Esophagus muscularis mucosa (tissue), 4 donors: ENCODE results near the gene TPSG1. TPM values are rescaled to one million over a fixed set of nuclear protein-coding genes. Genes with fewer than 3 reads are reported as not detected.

Source experiments
- DNase-seq: peaks from one replicate; pipeline ENCODE4 v3.0.0-alpha.2; 2017; ENCODE audit errors: extremely low spot score
- H3K27ac ChIP-seq, 4 donors: fragments of 200-600 bp; sonication (generic); replicated peaks in 1 of 4; 1 replicate in 3 of 4; 2 replicates in 1 of 4; pipeline ENCODE4 v1.5.1; 2016 to 2019; ENCODE audit warnings: mild to moderate bottlenecking in 1 of 4
- H3K27me3 ChIP-seq, 4 donors: fragments of 200-600 bp; sonication (generic); one replicate each; pipeline versions ENCODE4 v1.5.1 to v1.6.0; 2016 to 2019
- H3K36me3 ChIP-seq, 4 donors: fragments of 200-600 bp; sonication (generic); one replicate each; pipeline ENCODE4 v1.5.1; 2016 to 2019
- H3K4me1 ChIP-seq, 4 donors: fragments of 200-600 bp; sonication (generic); one replicate each; pipeline ENCODE4 v1.5.1; 2016 to 2019
- H3K4me3 ChIP-seq, 4 donors: fragments of 200-600 bp; sonication (generic); 1 replicate in 2 of 4; 2 replicates in 2 of 4; pipeline ENCODE4 v1.5.1; 2016 to 2019; ENCODE audit warnings: mild to moderate bottlenecking in 4 of 4, moderate library complexity in 1 of 4
- H3K9me3 ChIP-seq, 4 donors: fragments of 200-600 bp; sonication (generic); 1 replicate in 3 of 4; 2 replicates in 1 of 4; pipeline ENCODE4 v1.5.1; 2016 to 2019
- EP300 ChIP-seq: sonication (generic); formaldehyde crosslinking; IDR thresholded peaks from one replicate; pipeline ENCODE4 v1.6.1; 2017; ENCODE audit warnings: antibody characterized with exemption
- POLR2A ChIP-seq: fragments of 450-650 bp; IDR thresholded peaks from one replicate; pipeline ENCODE4 v1.6.1; 2017; ENCODE audit warnings: antibody characterized with exemption, moderate library complexity, mild to moderate bottlenecking, low read depth
- POLR2AphosphoS5 ChIP-seq, 2 donors: sonication (generic); formaldehyde crosslinking; IDR thresholded peaks; one replicate each; pipeline ENCODE4 v1.6.1; 2017; ENCODE audit warnings: antibody characterized with exemption in 2 of 2
- WGBS: methylation state at CpG from one replicate; pipeline ENCODE4 v1.1.5; 2018; 5-methylcytosine and 5-hydroxymethylcytosine counted together
- intact Hi-C: fragments of 100-400 bp; cut with DNase I; formaldehyde crosslinking; loops from one replicate; pipeline ENCODE4 v1.15.1; 2023
- total RNA-seq, 4 donors: library from RNA; depleted of rRNA; stranded (reverse); fragments of >200 nt; gene quantifications; one replicate each; pipeline versions ENCODE4 v1.1.0 to v1.2.1, GENCODE V29; 2016
- TF ChIP-seq, protein P1 (sequence below), 3 experiments: fragments of 200-600 bp in 2 of 3; fragments of 450-650 bp in 1 of 3; sonication (generic) in 2 of 3; IDR thresholded peaks; one replicate each; pipeline ENCODE4 v1.5.1; 2017 to 2019; ENCODE audit warnings: antibody characterized with exemption in 3 of 3, mild to moderate bottlenecking in 2 of 3, moderate library complexity in 1 of 3

Gene TPSG1
- total RNA-seq, 4 donors from 2014 or later = 0.39 to 2.9 (median 1.00) TPM

DNA sequence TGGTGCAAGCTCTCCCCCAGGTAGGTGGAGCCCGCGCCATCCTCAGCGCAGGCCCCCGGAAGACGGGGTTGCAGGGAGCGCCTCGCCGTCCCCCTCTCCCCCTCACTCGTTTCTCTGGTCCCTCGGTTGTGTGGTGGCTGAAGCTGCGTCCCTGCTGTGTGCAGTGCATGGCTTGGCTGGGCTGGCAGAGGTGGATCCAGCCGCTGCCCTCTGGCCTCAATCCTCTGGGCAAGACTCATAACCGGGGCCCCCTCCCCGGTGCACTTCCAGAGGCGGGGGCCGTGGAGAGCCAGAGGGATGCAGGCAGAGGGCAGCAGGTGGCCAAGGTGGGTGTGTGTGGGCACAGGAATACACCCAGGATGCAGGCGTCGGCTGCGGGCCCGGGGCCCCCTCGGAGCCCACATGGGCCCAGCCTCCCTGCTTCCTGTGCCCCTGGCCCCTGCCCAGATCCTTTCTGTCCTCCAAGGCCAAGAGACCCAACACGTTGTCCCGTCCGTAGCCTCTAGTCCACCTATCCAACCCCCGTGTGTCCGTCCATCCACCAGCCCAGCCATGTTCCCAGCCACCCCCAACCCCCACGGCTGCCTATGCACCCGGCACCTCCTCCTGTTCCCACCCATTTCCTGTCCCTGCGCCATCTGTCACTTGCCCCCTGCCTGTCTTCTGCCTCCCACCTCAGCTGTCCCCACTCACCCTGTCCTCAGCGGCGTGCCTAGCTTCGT lies 9.3 kb downstream of the TPSG1 start:
- H3K4me1 ChIP-seq = peaks cover 0 to 3% (median 1%) of the 10 kb centered on the region in 4 donors
- TF ChIP-seq POLR2AphosphoS5 (IDR thresholded peaks at IDR 0.05) (no peak), POLR2A (no peak), EP300 (no peak)
- TF ChIP-seq, protein P1, sequence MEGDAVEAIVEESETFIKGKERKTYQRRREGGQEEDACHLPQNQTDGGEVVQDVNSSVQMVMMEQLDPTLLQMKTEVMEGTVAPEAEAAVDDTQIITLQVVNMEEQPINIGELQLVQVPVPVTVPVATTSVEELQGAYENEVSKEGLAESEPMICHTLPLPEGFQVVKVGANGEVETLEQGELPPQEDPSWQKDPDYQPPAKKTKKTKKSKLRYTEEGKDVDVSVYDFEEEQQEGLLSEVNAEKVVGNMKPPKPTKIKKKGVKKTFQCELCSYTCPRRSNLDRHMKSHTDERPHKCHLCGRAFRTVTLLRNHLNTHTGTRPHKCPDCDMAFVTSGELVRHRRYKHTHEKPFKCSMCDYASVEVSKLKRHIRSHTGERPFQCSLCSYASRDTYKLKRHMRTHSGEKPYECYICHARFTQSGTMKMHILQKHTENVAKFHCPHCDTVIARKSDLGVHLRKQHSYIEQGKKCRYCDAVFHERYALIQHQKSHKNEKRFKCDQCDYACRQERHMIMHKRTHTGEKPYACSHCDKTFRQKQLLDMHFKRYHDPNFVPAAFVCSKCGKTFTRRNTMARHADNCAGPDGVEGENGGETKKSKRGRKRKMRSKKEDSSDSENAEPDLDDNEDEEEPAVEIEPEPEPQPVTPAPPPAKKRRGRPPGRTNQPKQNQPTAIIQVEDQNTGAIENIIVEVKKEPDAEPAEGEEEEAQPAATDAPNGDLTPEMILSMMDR (IDR thresholded peaks at IDR 0.05) = no peak
- peaks cover 3 to 100% (median 96%) of the 10 kb centered on the region in 4 donors for H3K36me3 ChIP-seq
- DNase-seq = no peak
- H3K27ac ChIP-seq = no peak overlapping the region
- intact Hi-C loops = no loop called here
- WGBS = 77% methylated on average over 11 of the region's 32 CpGs
- no peaks in the 10 kb centered on the region for H3K27me3 ChIP-seq
- H3K9me3 ChIP-seq = no peaks in the 10 kb centered on the region
- no peak overlapping the region for H3K4me3 ChIP-seq

DNA sequence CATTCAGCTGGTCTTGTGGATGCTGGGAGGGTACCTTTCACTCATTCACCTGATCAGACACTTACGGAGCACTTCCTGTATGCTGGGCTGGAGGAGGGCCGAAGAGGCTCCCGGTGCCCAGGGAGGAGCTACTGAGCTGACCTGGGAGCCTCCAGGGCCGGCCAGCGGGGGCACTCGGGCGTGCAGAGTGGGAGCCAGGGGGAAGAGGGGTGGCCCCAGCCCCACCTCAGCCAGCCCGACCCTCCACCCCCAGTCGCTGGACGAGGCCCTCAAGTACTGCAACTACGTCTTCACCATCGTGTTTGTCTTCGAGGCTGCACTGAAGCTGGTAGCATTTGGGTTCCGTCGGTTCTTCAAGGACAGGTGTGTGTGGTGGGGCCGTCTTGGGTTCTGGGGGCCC lies 10.3 kb downstream of the TPSG1 start:
- Histone ChIP-seq H3K4me1 (no peaks in the 10 kb centered on the region), H3K27ac (no peak overlapping the region), H3K4me3 (no peak overlapping the region), H3K36me3 (peaks cover 3 to 100% (median 95%) of the 10 kb centered on the region in 4 donors), H3K9me3 (no peaks in the 10 kb centered on the region), H3K27me3 (no peaks in the 10 kb centered on the region)
- intact Hi-C loops = no loop called here
- TF ChIP-seq EP300 (no peak), POLR2A (no peak)
- WGBS = 72% methylated on average over 16 of the region's 16 CpGs
- DNase-seq = no peak

DNA sequence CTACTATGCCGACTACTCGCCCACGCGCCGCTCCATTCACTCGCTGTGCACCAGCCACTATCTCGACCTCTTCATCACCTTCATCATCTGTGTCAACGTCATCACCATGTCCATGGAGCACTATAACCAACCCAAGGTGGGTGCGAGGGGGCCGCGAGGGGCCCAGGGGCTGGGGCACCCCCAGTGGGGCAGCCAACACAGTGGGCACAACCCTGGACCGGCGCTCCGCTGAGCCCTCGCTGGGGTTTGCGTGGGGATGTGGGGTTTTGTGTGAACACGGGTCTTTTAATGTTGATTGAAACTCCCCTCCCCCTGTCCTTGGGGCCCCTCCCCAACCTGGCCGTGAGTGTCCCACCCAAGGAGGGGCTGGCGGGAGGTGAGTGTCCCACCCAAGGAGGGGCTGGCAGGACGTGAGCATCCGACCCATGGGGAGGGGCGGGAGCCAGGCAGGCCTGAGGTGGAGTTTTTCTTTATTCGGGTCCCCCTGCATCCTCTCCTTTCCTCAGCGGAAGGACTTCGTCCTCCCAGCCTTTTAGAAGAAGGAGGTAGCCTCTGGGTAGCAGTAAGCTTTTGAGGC lies 11.2 kb downstream of the TPSG1 start:
- intact Hi-C loops = no loop called here
- WGBS = 81% methylated on average over 23 of the region's 25 CpGs
- no peak overlapping the region for H3K4me3 ChIP-seq
- no peaks in the 10 kb centered on the region for H3K9me3 ChIP-seq
- H3K4me1 ChIP-seq = no peaks in the 10 kb centered on the region
- H3K36me3 ChIP-seq = peaks cover 3 to 100% (median 97%) of the 10 kb centered on the region in 4 donors
- H3K27me3 ChIP-seq = no peaks in the 10 kb centered on the region
- DNase-seq = no peak
- H3K27ac ChIP-seq = no peak overlapping the region
- TF ChIP-seq EP300 (no peak), POLR2A (no peak), POLR2AphosphoS5 (IDR thresholded peaks at IDR 0.05) (no peak)
- TF ChIP-seq, protein P1 (IDR thresholded peaks at IDR 0.05) = no peak

DNA sequence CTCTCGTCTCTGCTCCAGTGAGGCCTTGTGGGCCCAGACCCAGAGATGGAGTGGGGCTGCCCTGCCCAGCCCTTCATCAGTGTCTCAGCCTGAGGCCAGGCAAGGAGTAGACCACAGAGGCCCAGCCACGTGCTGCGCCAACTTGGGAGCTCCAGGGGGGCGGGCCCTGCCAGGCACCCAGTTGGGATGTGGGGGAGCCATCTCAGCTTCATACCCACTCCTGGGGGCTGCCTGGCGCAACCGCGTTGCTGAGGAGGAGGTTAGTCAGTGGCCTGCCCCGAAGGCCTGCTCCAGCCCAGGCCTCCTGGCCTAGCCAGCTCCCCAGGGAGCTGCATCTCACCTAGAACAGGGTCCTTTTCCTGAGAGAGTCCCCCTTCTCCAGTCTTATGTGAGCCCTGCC lies 11.8 kb downstream of the TPSG1 start:
- no peaks in the 10 kb centered on the region for H3K4me1 ChIP-seq
- peak overlapping the region in 1 of 4 donors; percentile 18 for H3K27ac ChIP-seq
- no peak for DNase-seq
- WGBS = 74% methylated on average over 6 of the region's 8 CpGs
- TF ChIP-seq POLR2AphosphoS5 (IDR thresholded peaks at IDR 0.05) (no peak), EP300 (no peak), POLR2A (no peak)
- no peaks in the 10 kb centered on the region for H3K9me3 ChIP-seq
- intact Hi-C loops = no loop called here
- peaks cover 3 to 100% (median 97%) of the 10 kb centered on the region in 4 donors for H3K36me3 ChIP-seq
- H3K4me3 ChIP-seq = no peak overlapping the region
- no peaks in the 10 kb centered on the region for H3K27me3 ChIP-seq

DNA sequence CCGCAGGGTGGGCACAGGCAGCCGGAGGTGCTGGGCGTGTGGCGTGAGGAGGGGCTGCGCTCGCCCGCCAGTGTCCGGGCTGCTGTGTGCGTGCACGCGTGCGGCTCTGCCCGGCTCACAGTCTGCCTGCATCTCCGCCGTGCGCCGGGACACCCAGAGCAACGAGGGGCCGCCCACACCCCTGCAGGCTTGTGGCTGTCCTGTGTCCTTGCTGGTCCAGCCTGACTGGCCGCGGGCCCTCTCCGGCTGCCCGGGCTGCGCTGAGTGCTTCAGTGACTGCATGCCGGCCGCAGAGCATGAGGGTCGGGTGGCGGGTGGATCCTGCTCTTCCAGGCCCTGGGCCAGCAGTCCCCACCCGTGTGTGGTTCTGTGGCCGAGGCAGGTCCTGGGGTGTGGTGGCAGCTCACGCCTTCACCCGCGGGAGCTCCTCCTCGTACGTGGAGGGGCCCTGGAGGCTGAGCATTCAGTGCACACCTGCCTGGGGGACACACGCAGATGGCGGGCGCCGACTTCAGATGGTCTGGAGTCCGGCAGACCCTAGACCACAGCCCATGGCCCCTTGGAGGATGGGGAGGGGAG lies 12.4 kb downstream of the TPSG1 start:
- TF ChIP-seq POLR2AphosphoS5 (IDR thresholded peaks at IDR 0.05) = no peak
- no peak for TF ChIP-seq POLR2A
- TF ChIP-seq EP300 = no peak
- TF ChIP-seq, protein P1 (IDR thresholded peaks at IDR 0.05) = no peak

More for the DNA sequence above, 12.4 kb downstream of the TPSG1 start:
- Histone ChIP-seq H3K36me3 (peaks cover 3 to 100% (median 97%) of the 10 kb centered on the region in 4 donors), H3K4me1 (no peaks in the 10 kb centered on the region), H3K4me3 (no peak overlapping the region), H3K9me3 (no peaks in the 10 kb centered on the region), H3K27me3 (no peaks in the 10 kb centered on the region), H3K27ac (no peak overlapping the region)
- 87% methylated on average over 31 of the region's 40 CpGs for WGBS
- intact Hi-C loops = no loop called here
- no peak for DNase-seq
